ENCODE data around the gene TSC22D1.

TSC22D1 gene

GRCh38 chr13:44464471-44464870 is 111.7 kb downstream of the TSC22D1 start:
- Histone ChIP-seq H3K27ac (ENCODE audit: low read depth, low read length) (no peak overlapping the region), H3K9ac (ENCODE audit: low read length) (no peak overlapping the region)

GRCh38 chr13:44463759-44464158 is 112.4 kb downstream of the TSC22D1 start:
- no peak overlapping the region for H3K27ac ChIP-seq (ENCODE audit: low read depth, low read length)
- no peaks in the 10 kb centered on the region for H3F3A ChIP-seq (ENCODE audit: insufficient read depth)
- no peaks in the 10 kb centered on the region for H3K9me2 ChIP-seq (replicated peaks; ENCODE audit: insufficient read depth, low read length)
- H3K36me3 ChIP-seq (ENCODE audit: low read length) = no peaks in the 10 kb centered on the region
- no peak overlapping the region for H2AFZ ChIP-seq (ENCODE audit: low read depth, low read length, severe bottlenecking)
- no peaks in the 10 kb centered on the region for H3K27me3 ChIP-seq (ENCODE audit: low read length)
- no peak overlapping the region for H3K9ac ChIP-seq (ENCODE audit: low read length)
- no peaks in the 10 kb centered on the region; the same call in 1 of the 2 replicates for H3K9me3 ChIP-seq (ENCODE audit: insufficient read depth, low read length)
- H3K79me2 ChIP-seq (ENCODE audit: insufficient read depth, low read length) = no peaks in the 10 kb centered on the region
- no peaks in the 10 kb centered on the region for H4K20me1 ChIP-seq (ENCODE audit: low read depth, low read length)
- no peak overlapping the region for H3K4me3 ChIP-seq (ENCODE audit: insufficient read depth, low read length, poor library complexity, severe bottlenecking)
- TF ChIP-seq EZH2phosphoT487 (conservative IDR thresholded peaks at IDR 0.05; ENCODE audit: low read length) (no peak), CTCF (IDR thresholded peaks at IDR 0.05; ENCODE audit: insufficient read depth, low read length, poor library complexity, severe bottlenecking) (no peak)
- H3K4me2 ChIP-seq (ENCODE audit: low read depth, low read length, poor library complexity, severe bottlenecking) = no peak overlapping the region

More at GRCh38 chr13:44464471-44464870, 111.7 kb downstream of the TSC22D1 start:
- Histone ChIP-seq H3K79me2 (ENCODE audit: insufficient read depth, low read length) (no peaks in the 10 kb centered on the region), H3F3A (ENCODE audit: insufficient read depth) (no peaks in the 10 kb centered on the region), H3K4me2 (ENCODE audit: low read depth, low read length, poor library complexity, severe bottlenecking) (no peak overlapping the region), H3K4me3 (ENCODE audit: insufficient read depth, low read length, poor library complexity, severe bottlenecking) (no peak overlapping the region), H4K20me1 (ENCODE audit: low read depth, low read length) (no peaks in the 10 kb centered on the region), H3K9me3 (ENCODE audit: insufficient read depth, low read length) (no peaks in the 10 kb centered on the region; the same call in 1 of the 2 replicates), H3K27me3 (ENCODE audit: low read length) (no peaks in the 10 kb centered on the region), H3K9me2 (replicated peaks; ENCODE audit: insufficient read depth, low read length) (no peaks in the 10 kb centered on the region), H2AFZ (ENCODE audit: low read depth, low read length, severe bottlenecking) (no peak overlapping the region), H3K36me3 (ENCODE audit: low read length) (no peaks in the 10 kb centered on the region)
- TF ChIP-seq EZH2phosphoT487 (conservative IDR thresholded peaks at IDR 0.05; ENCODE audit: low read length) (no peak), CTCF (IDR thresholded peaks at IDR 0.05; ENCODE audit: insufficient read depth, low read length, poor library complexity, severe bottlenecking) (no peak)

GRCh38 chr13:44459674-44460073 is 116.5 kb downstream of the TSC22D1 start:
- no peaks in the 10 kb centered on the region for H3K27me3 ChIP-seq (ENCODE audit: low read length)
- no peaks in the 10 kb centered on the region for H4K20me1 ChIP-seq (ENCODE audit: low read depth, low read length)
- H3K9me3 ChIP-seq (ENCODE audit: insufficient read depth, low read length) = no peaks in the 10 kb centered on the region; the same call in 1 of the 2 replicates
- no peaks in the 10 kb centered on the region for H3K9me2 ChIP-seq (replicated peaks; ENCODE audit: insufficient read depth, low read length)
- no peak for TF ChIP-seq CTCF (IDR thresholded peaks at IDR 0.05; ENCODE audit: insufficient read depth, low read length, poor library complexity, severe bottlenecking)
- TF ChIP-seq EZH2phosphoT487 (conservative IDR thresholded peaks at IDR 0.05; ENCODE audit: low read length) = no peak
- no peaks in the 10 kb centered on the region for H3F3A ChIP-seq (ENCODE audit: insufficient read depth)
- no peak overlapping the region for H2AFZ ChIP-seq (ENCODE audit: low read depth, low read length, severe bottlenecking)
- H3K27ac ChIP-seq (ENCODE audit: low read depth, low read length) = no peak overlapping the region
- H3K4me3 ChIP-seq (ENCODE audit: insufficient read depth, low read length, poor library complexity, severe bottlenecking) = no peak overlapping the region
- H3K36me3 ChIP-seq (ENCODE audit: low read length) = no peaks in the 10 kb centered on the region
- H3K9ac ChIP-seq (ENCODE audit: low read length) = no peak overlapping the region
- H3K4me2 ChIP-seq (ENCODE audit: low read depth, low read length, poor library complexity, severe bottlenecking) = no peak overlapping the region
- H3K79me2 ChIP-seq (ENCODE audit: insufficient read depth, low read length) = no peaks in the 10 kb centered on the region

All from SU-DHL-6 (cell line).